ENCODE data around the gene MXD3.

Gene MXD3

GRCh38 chr5:177303121-177303924 lies 8.4 kb downstream of the MXD3 start, which contains the start of the genes PRELID1 and RAB24:
Gene PRELID1, plus strand, starts transcription at chr5:177303799. Its CDS starts 187 bp downstream, at chr5:177303986.
Gene RAB24, minus strand, starts transcription at chr5:177303719. Its CDS starts 431 bp downstream, at chr5:177303288.
- peak; percentile 83 for DNase-seq (ENCODE audit: low spot score)

GRCh38 chr5:177302354-177303110 lies 9.2 kb downstream of the MXD3 start:
- no peak for DNase-seq (ENCODE audit: low spot score)

GRCh38 chr5:177301503-177302165 lies 10.1 kb downstream of the MXD3 start:
- DNase-seq (ENCODE audit: low spot score) = no peak

GRCh38 chr5:177300951-177301350 lies 10.7 kb downstream of the MXD3 start:
- no peak for DNase-seq (ENCODE audit: low spot score)

- DNase-seq (ENCODE audit: low spot score) = peak; percentile 75
Observed at GRCh38 chr5:177300236-177300880, 11.3 kb downstream of the MXD3 start.

GRCh38 chr5:177299697-177300096 lies 12.0 kb downstream of the MXD3 start:
- no peak for DNase-seq (ENCODE audit: low spot score)

GRCh38 chr5:177297922-177298321 lies 13.8 kb downstream of the MXD3 start:
- DNase-seq (ENCODE audit: low spot score) = no peak

- DNase-seq (ENCODE audit: low spot score) = no peak
Observed at GRCh38 chr5:177296581-177296980, 15.1 kb downstream of the MXD3 start.

- no peak for DNase-seq (ENCODE audit: low spot score)
Observed at GRCh38 chr5:177295924-177296323, 15.8 kb downstream of the MXD3 start.

GRCh38 chr5:177294632-177295031 lies 17.1 kb downstream of the MXD3 start:
- DNase-seq (ENCODE audit: low spot score) = no peak

GRCh38 chr5:177293819-177294581 lies 17.7 kb downstream of the MXD3 start:
- no peak for DNase-seq (ENCODE audit: low spot score)

- DNase-seq (ENCODE audit: low spot score) = no peak
Observed at GRCh38 chr5:177291735-177292134, 20.0 kb downstream of the MXD3 start.

GRCh38 chr5:177290816-177291596 lies 20.7 kb downstream of the MXD3 start:
- no peak for DNase-seq (ENCODE audit: low spot score)

- no peak for DNase-seq (ENCODE audit: low spot score)
Observed at GRCh38 chr5:177288191-177288590, 23.5 kb downstream of the MXD3 start.

GRCh38 chr5:177276886-177277285 lies 34.8 kb downstream of the MXD3 start:
- DNase-seq (ENCODE audit: low spot score) = peak; percentile 24

- DNase-seq (ENCODE audit: low spot score) = no peak
Observed at GRCh38 chr5:177275883-177276282, 35.8 kb downstream of the MXD3 start.

- no peak for DNase-seq (ENCODE audit: low spot score)
Observed at GRCh38 chr5:177271113-177271512, 40.6 kb downstream of the MXD3 start.

GRCh38 chr5:177270653-177271052 lies 41.0 kb downstream of the MXD3 start:
- no peak for DNase-seq (ENCODE audit: low spot score)

GRCh38 chr5:177269976-177270375 lies 41.7 kb downstream of the MXD3 start:
- DNase-seq (ENCODE audit: low spot score) = no peak

- DNase-seq (ENCODE audit: low spot score) = no peak
Observed at GRCh38 chr5:177269232-177269895, 42.3 kb downstream of the MXD3 start.

Data from kidney capillary endothelial cell (primary cell).